AG10803 (cell line): ENCODE results near the gene KCNRG.

ENCODE experiments used
- DNase-seq: peaks from one replicate; pipeline ENCODE4 v3.0.0; 2010; ENCODE audit warnings: low read depth
- H3K4me3 ChIP-seq: 2 replicates; pipeline ENCODE4 v1.5.1; 2011; ENCODE audit warnings: mild to moderate bottlenecking, low read length, control low read depth
- TF ChIP-seq, protein P1 (sequence below): conservative IDR thresholded peaks from 2 replicates; pipeline ENCODE4 v1.5.1; 2011; ENCODE audit warnings: mild to moderate bottlenecking, low read length, control low read depth, inconsistent platforms

Gene KCNRG

DNA sequence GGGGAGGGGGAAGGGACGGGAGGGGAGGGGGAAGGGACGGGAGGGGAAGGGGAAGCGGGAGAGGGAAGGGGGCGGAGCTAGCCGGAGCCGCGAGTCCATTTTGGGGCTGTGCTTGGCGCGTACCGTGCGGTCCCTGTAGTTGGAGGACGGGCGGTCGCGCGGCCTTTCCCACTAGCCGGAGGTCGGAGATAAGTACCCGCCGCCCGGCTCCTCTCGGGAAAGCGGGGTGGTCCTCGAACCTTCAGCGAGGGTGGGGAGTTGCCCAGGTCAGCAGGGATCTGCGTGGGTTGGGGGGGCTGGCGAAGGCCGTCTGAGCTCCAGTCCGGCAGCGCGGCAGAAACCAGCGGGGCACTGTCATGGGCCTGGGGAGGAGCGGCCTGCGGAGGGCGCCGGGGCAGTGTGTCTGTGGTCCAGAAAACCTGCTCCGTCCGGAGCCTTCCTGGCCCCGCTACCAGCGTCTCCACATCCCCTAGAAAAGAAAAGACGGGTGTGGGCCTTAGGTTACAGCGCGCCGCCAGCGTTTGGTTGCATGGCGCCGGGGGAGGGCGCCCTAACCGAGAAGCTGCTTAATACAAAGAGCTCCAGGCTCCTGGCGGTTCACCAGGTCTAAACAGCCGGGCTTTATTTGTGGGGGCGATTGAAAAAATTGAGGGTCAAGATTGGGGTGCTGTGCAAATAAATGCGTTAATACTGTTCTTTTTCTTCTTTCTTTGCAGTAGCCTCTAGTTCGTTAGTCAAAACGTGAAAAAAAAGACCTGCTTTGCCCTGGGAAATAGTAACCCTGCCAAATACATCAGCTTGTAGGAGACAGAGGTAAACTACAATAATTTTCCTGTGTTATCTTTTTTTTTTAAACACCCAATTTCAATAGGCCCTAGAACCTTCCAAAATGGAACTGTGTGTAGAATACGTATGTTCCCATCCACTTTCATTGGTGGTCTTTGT is 18.0 kb upstream of the KCNRG start, which contains the start of gene TRIM13:
Gene TRIM13 (plus strand): TSS at position 92 of the 945 bp plus-strand sequence. CDS start 14,899 bp downstream, outside the sequence.
- peak; percentile 89 for DNase-seq
- TF ChIP-seq, protein P1, sequence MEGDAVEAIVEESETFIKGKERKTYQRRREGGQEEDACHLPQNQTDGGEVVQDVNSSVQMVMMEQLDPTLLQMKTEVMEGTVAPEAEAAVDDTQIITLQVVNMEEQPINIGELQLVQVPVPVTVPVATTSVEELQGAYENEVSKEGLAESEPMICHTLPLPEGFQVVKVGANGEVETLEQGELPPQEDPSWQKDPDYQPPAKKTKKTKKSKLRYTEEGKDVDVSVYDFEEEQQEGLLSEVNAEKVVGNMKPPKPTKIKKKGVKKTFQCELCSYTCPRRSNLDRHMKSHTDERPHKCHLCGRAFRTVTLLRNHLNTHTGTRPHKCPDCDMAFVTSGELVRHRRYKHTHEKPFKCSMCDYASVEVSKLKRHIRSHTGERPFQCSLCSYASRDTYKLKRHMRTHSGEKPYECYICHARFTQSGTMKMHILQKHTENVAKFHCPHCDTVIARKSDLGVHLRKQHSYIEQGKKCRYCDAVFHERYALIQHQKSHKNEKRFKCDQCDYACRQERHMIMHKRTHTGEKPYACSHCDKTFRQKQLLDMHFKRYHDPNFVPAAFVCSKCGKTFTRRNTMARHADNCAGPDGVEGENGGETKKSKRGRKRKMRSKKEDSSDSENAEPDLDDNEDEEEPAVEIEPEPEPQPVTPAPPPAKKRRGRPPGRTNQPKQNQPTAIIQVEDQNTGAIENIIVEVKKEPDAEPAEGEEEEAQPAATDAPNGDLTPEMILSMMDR = peak; percentile 74
- H3K4me3 ChIP-seq = peak within 1 kb of the TSS; percentile 81

DNA sequence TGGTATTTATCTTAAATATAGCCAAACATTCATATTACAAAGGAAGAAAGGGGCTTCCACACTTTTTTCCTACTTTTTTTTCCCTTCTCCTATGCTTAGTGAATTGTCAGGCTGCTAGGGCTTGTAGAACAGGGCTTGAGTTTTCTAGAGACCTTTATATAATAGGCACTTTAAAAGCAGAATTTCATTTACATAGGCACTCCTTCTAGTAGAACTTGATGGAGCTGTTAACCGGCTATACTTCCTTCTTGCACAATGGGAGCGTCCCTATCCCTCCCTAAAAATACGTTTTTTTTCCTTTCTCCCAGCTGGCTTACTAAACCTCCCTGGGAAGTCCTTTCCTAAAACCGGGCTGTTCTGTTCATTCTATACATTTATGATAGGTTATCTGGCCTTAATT is 17.3 kb upstream of the KCNRG start:
- DNase-seq = peak; percentile 6
- TF ChIP-seq, protein P1 = no peak
- peak overlapping the region; percentile 81 for H3K4me3 ChIP-seq

DNA sequence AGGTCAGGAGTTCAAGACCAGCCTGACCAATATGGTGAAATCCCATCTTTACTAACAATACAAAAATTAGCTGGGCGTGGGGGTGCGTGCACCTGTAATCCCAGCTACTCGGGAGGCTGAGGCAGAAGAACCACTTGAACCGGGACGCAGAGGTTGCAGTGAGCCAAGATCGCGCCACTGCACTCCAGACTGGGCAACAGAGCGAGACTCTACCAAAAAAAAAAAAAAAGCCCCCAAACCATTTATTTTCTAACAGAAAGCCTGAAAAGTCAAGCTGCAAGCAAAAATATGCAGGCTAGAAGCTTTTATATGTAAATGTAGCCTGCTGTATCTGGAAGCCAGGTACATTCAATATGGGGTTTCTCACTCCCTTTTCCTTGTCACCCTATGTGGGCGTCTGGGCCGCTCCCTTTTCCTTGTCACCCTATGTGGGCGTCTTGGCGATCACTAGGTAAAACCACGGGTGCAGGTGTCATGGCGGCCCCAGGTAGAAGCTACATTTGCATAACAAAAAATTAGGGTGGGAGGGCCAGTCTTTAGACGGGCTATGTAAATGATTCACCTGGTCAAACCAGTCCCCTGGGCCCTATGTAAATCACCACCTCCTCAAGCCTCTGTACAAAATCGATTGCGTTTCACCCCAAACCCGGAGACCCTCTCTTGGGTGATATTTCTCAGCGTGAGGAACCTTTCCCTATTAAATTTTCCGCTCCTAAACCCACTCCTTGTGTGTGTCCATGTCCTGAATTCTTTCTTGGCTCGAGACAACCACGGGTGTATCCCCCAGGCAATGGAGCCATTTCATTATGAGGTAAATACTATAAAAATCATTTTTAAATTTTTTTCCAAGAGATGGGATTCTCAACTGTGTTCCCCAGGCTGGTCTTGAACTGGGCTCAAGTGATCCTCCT is 16.3 kb upstream of the KCNRG start:
- TF ChIP-seq, protein P1 = no peak
- no peak for DNase-seq
- H3K4me3 ChIP-seq = peak overlapping the region; percentile 81

DNA sequence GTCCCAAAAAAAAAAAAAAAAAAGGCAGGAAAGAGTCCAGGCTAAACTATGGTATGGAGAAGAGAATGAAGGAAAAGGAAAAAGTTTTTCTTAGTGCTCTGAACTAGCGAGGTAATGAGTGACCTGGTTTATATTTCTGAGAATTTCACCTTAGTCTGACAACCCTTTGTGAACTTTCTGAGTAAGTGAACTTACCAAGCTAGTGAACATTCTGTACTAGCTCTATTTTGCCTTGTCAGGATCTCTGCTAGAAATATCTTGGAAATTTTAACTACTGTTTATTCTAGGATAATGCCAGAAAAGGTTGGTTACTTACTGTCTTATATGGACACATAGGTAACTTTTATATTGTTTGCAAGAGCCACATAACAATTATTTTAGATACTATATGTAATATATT is 14.0 kb upstream of the KCNRG start:
- no peak for DNase-seq
- TF ChIP-seq, protein P1 = no peak
- H3K4me3 ChIP-seq = no peak overlapping the region

DNA sequence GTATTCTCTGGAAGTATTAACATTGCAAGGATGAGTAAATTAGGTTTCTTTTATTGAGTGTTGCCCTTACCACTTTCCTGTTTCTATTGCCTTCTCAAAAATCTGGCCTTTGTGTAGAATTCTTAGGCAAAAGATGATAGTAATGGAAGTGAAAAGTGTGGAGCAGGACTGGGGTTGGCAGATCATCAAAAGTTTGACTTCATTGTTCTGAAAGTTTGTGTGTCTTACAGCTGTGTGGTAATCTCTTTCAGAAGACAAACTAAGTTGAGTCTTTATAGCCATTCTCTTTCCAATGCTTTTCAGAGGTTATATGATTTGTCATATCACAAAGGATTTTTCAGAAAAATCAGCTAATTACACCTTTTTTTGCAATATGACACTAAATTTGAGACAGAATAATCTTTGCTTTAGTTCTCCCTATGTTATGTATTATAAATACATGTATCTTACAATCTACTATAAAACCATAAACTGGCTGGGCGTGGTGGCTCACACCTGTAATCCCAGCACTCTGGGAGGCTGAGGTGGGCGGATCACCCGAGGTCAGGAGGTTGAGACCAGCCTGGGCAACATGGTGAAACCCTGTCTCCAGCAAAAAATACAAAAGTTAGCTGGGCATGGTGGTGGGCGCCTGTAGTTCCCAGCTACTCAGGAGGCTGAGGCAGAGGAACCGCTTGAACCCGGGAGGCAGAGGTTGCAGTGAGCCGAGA is 8.7 kb upstream of the KCNRG start:
- TF ChIP-seq, protein P1 = no peak
- DNase-seq = peak; percentile 46
- no peak overlapping the region for H3K4me3 ChIP-seq

DNA sequence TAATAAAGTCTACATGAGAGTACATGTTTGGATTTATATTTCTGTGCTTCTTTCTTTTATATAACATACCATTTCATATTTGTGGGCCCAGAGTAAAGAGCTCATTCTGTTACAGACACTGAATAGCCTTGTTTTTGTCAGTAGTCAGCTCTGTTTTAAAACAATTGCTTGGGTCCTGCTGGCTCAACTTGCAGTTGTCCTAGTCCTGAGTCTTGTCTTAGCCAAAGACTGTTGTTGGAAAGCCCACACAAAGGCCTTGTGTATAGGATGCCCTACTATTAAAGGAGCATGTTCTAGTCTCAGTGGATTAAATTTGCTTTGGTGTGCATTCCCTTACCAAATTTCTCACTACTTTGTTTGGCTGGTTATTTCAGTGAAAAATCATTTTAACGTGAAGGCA is 3.8 kb upstream of the KCNRG start:
- no peak overlapping the region for H3K4me3 ChIP-seq
- TF ChIP-seq, protein P1 = no peak
- no peak for DNase-seq
